HAP-1 (cell line): ENCODE data around the gene ANKH.
A peak's percentile ranks its signal among the peaks of the same experiment; 100 is the strongest.
"Not testable (repeated sequence)": the region's sequence is repeated elsewhere in the genome, so short reads cannot be mapped to it uniquely, and the experiment has no call there.

Experiments
- DNase-seq, 2 experiments: peaks; one replicate each; pipeline ENCODE4 v3.0.0-alpha.2; 2016 to 2020; ENCODE audit warnings: low spot score in 2 of 2
- H3K27me3 ChIP-seq: fragments of 250-450 bp; sonication (Bioruptor Pico); 2 replicates; pipeline ENCODE4 v1.5.1; 2020; ENCODE audit warnings: low read depth, mild to moderate bottlenecking, moderate library complexity
- H3K36me3 ChIP-seq: fragments of 250-450 bp; sonication (Bioruptor Pico); replicated peaks from 2 replicates; pipeline ENCODE4 v1.5.1; 2020; ENCODE audit warnings: mild to moderate bottlenecking
- H3K4me1 ChIP-seq: fragments of 250-450 bp; sonication (Bioruptor Pico); 2 replicates; pipeline ENCODE4 v1.5.1; 2020; ENCODE audit warnings: mild to moderate bottlenecking
- H3K4me3 ChIP-seq: fragments of 250-450 bp; sonication (Bioruptor Pico); 2 replicates; pipeline ENCODE4 v1.5.1; 2020; ENCODE audit warnings: mild to moderate bottlenecking, moderate library complexity
- H3K9me3 ChIP-seq: fragments of 250-450 bp; sonication (Bioruptor Pico); 2 replicates; pipeline ENCODE4 v1.5.1; 2020; ENCODE audit warnings: mild to moderate bottlenecking, moderate library complexity
- in situ Hi-C: fragments of 300-500 bp; cut with MboI; formaldehyde crosslinking; loops from 3 replicates; pipeline ENCODE4 v1.14.3; 2020; ENCODE audit warnings: low sequenced_read_pairs, inconsistent platforms, mixed read lengths

ANKH gene

GRCh38 chr5:14840624-14841023 is 31.0 kb downstream of the ANKH start:
- in situ Hi-C loops, result no loop called here
- peaks cover 1% of the 10 kb centered on the region for H3K4me1 ChIP-seq
- H3K4me3 ChIP-seq, result no peak overlapping the region
- no peaks in the 10 kb centered on the region for H3K36me3 ChIP-seq
- H3K27me3 ChIP-seq, result no peaks in the 10 kb centered on the region
- no peak for DNase-seq
- H3K9me3 ChIP-seq, result no peaks in the 10 kb centered on the region

DNA sequence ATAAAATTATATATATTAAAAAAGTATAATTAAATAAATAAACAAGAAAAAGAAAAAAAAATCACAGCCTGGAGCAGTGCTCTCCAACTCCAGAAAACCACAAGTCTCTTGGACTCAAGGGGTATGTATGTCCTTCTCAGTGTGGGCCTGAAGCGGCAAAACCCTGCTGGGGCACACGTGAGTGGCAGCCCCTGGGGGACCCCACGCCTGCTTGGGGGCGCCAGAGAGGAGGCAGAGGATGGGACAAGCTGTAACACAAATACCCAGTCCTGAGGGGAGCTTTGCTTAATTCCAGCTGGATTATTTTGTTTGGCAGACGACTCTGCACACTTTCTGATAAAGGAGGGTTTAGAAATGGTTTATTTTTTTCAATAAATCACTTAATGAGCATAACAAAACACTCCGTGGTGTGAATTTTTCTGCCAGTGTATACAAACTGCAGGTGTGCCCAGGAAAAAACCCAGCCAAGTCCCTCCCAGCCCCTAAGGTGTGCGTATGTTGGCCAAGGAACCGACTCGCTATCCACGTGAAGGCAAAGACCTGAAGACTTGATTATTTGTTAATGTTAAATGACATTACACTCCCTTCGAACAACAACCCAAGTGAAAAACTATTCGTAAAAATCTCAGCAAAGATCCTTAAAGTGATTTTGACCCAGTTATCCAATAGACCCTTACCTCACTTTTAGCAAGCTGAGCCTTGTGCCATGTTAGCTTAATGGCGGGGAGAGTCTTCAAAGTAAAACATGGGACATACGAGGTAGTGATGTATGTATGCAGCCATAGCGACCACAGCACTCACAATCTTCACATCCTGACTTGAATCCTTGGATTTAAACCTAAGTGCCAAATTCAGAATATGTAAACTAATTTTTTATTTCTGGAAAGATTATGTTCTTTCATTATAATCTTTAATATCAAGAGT is 32.9 kb downstream of the ANKH start:
- Histone ChIP-seq H3K36me3 (no peaks in the 10 kb centered on the region), H3K4me3 (no peak overlapping the region), H3K9me3 (no peaks in the 10 kb centered on the region), H3K27me3 (no peaks in the 10 kb centered on the region), H3K4me1 (peaks cover 11% of the 10 kb centered on the region)
- DNase-seq, result no peak
- in situ Hi-C loops, result no loop called here

- peaks cover 11% of the 10 kb centered on the region for H3K4me1 ChIP-seq
- H3K36me3 ChIP-seq, H3K27me3 ChIP-seq, DNase-seq, H3K4me3 ChIP-seq, in situ Hi-C loops, H3K9me3 ChIP-seq: not testable (repeated sequence)
These were observed 34.0 kb downstream of the ANKH start for GRCh38 chr5:14837423-14838122.

DNA sequence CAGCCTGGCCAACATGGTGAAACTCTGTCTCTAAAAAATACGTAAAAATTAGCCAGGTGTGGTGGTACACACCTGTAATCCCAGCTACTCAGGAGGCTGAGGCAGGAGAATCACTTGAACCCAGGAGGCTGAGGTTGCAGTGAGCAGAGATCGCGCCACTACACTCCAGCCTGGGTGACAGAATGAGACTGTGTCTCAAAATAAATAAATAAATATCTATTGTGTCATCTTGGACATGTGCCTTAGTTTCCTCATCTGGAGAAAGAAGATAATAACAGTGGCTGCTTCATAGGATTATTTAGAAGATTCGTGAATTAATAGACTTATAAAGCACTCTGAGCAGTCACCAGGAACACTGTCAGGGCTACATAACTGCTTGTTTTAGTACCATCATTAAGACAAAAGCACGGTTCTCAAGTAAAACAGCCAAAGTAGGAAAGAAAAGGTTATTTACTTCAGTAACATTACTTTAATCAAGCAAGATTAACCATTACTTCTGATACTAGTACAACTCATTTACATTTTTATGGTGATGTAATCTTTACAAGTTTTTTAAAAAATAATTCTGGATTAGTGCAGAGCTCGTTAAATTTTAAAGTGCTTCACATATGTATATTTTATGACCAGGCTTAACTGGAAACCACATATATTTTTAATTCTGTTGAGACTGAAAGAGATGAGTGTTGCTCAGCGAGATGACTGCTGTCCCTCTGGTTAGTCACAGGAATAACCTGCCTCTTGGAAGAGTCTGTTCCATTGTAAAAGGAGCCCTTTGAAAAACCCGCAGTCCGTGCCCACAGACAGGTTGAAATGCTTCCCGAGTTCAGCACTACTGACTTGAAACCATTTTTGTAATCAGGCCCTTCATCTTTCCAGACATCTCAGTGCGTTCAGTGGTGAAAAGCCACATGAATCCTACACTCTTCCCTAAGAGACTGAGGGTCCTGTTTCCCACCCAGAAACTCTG is 36.7 kb downstream of the ANKH start:
- in situ Hi-C loops, result no loop called here
- H3K27me3 ChIP-seq, result no peaks in the 10 kb centered on the region
- H3K36me3 ChIP-seq, result no peaks in the 10 kb centered on the region

DNA sequence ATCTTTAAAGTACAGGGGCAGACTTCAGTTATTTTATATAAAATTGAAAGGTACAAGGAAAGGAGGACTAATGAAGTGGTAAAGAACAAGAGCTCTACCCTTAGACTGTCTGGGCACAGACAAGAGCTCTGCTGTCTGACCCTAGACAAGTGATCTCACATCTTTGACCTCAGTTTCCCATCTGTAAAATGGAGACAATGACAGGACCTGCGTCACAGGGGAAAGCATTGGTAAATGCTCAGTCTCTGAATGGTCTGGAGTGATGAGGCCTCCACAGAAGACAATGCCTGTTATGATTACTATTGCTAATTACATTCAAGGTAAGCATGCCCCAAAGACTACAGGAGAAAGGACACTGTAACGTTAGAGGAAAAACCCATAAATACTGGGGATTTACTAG is 37.5 kb downstream of the ANKH start:
- Histone ChIP-seq H3K36me3 (no peaks in the 10 kb centered on the region), H3K4me1 (peaks cover 11% of the 10 kb centered on the region), H3K27me3 (no peaks in the 10 kb centered on the region), H3K4me3 (no peak overlapping the region), H3K9me3 (no peaks in the 10 kb centered on the region)
- no peak for DNase-seq
- in situ Hi-C loops, result no loop called here

More for the DNA sequence above, 36.7 kb downstream of the ANKH start:
- H3K9me3 ChIP-seq, result no peaks in the 10 kb centered on the region
- H3K4me3 ChIP-seq, result no peak overlapping the region
- peaks cover 11% of the 10 kb centered on the region for H3K4me1 ChIP-seq
- peak in 1 of 2 experiments; percentile 44 for DNase-seq

GRCh38 chr5:14831006-14831338 is 40.6 kb downstream of the ANKH start:
- Histone ChIP-seq H3K4me1 (peaks cover 11% of the 10 kb centered on the region), H3K36me3 (no peaks in the 10 kb centered on the region), H3K9me3 (no peaks in the 10 kb centered on the region), H3K27me3 (no peaks in the 10 kb centered on the region), H3K4me3 (no peak overlapping the region)
- in situ Hi-C loops, result no loop called here
- no peak for DNase-seq

DNA sequence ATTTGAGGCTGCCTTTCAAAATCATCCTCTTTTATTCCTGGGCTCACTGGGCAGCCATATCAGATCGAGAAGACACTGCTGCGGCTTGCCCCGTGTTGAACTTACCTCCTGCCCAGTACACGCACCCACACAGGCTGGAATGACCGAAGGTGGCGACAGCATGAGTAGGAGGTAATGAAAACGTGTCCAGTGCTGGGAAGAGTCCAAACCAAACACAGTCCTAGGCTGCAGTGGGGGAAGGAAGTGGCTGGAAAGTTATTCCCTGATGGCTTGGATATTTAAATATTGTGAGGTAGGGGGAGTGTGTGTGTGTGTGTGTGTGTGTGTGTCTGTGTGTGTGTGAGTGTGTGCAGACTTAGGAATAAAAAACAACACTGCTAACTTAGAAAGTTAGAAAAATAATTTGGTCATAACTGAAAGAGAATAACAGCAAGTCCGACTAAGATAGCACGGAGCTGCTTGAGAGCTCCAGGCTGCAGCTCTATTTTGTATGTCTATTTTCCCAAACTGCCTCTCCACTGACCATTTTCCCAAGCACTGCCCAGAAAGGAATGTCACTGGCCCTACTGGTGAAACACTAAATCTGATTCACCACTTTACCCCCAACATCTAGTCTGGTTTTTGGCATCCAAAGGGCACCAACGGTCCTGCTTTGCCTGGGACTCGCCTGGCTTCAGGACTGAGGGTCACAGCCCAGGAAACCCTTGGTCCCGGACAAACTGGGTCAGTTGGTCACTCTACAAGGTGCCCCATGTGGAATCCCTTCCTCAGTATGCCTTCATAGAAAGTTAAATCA is 41.2 kb downstream of the ANKH start:
- in situ Hi-C loops, result no loop called here
- H3K4me3 ChIP-seq, result no peak overlapping the region
- DNase-seq, result no peak
- H3K9me3 ChIP-seq, result no peaks in the 10 kb centered on the region
- no peaks in the 10 kb centered on the region for H3K27me3 ChIP-seq
- H3K4me1 ChIP-seq, result peaks cover 8% of the 10 kb centered on the region
- H3K36me3 ChIP-seq, result no peaks in the 10 kb centered on the region

DNA sequence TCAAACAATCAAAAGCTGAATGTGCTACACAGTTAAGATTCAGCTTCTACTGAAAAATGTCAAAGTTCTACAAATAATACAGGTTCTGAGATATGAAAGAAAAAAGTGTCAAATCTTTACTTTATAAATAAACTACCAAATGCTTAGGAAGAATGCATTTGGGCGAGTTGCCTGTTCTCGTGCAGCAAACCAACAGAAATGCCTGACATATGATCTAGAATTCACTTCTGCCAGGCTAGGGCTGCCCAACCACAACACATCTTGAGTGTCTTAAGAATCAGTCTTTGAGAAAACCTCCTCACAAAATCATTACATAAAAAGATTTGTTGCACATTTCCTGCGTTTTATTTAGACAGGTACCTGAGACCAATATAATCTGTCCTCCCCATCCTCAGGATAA is 42.2 kb downstream of the ANKH start:
- H3K9me3 ChIP-seq, result no peaks in the 10 kb centered on the region
- no peaks in the 10 kb centered on the region for H3K27me3 ChIP-seq
- DNase-seq, result no peak
- H3K4me3 ChIP-seq, result no peak overlapping the region
- no peaks in the 10 kb centered on the region for H3K36me3 ChIP-seq
- in situ Hi-C loops, result no loop called here
- H3K4me1 ChIP-seq, result no peaks in the 10 kb centered on the region

GRCh38 chr5:14826714-14827113 is 44.9 kb downstream of the ANKH start:
- H3K4me3 ChIP-seq, result no peak overlapping the region
- H3K9me3 ChIP-seq, result no peaks in the 10 kb centered on the region
- no peaks in the 10 kb centered on the region for H3K27me3 ChIP-seq
- in situ Hi-C loops, result no loop called here
- DNase-seq, result no peak
- H3K4me1 ChIP-seq, result no peaks in the 10 kb centered on the region
- no peaks in the 10 kb centered on the region for H3K36me3 ChIP-seq

- Histone ChIP-seq H3K4me3 (no peak overlapping the region), H3K4me1 (no peaks in the 10 kb centered on the region), H3K9me3 (no peaks in the 10 kb centered on the region), H3K27me3 (no peaks in the 10 kb centered on the region), H3K36me3 (no peaks in the 10 kb centered on the region)
- DNase-seq, result no peak
- in situ Hi-C loops, result no loop called here
These were observed 45.6 kb downstream of the ANKH start for GRCh38 chr5:14825977-14826376.

DNA sequence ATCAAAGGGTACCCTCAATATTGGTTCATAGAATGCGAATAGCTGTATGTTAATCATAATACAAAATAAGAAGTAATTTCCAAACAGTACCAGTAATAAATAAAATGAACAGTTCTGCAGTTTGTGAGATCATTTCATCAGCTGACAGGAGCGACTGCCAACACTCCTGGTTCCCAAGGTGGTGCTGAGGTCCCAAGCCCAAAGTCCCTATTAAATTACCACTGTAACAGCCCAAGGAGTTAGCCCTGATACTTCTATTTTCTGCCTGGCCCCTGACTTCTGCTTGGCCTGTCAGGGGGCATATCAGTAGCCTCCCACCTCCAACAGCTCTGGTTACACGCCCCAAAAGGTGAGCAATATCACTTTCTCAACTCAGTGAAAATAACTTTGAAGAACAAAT is 47.1 kb downstream of the ANKH start:
- Histone ChIP-seq H3K27me3 (no peaks in the 10 kb centered on the region), H3K36me3 (no peaks in the 10 kb centered on the region), H3K9me3 (no peaks in the 10 kb centered on the region), H3K4me3 (no peak overlapping the region), H3K4me1 (no peaks in the 10 kb centered on the region)
- in situ Hi-C loops, result no loop called here
- DNase-seq, result no peak

DNA sequence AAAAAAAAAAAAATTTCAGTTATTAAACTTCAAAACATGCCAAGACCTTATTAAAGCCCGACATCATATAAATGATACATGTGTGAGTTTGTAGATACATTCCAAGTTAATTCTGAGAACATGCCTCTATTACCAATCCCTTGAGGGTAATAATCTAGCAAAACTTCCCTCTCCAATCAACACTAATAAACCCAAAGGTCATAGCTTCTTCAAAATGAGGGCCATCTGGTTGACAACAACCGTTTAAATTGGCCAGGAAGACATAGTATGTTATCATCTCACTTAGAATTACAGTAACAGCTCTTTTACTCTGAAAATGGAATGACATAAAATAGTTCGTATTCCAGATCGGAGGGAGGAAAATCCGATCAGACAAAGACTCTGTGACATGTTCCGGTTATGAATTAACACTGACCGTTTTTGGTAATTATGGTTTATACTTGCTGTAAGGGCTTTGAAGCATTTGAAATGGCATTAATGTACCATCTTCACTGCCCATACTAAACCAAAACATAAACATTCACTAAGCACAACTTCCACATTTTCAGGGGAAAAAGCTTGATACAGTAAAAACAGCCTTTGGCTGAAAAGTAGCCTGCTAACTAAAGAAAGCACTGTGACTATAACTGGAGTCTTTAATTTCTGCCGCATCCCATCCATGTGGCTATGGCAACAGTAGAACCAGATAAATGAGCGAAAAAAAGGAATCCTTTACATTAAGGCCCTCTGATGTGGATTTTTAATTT is 50.3 kb downstream of the ANKH start:
- no peaks in the 10 kb centered on the region for H3K36me3 ChIP-seq
- in situ Hi-C loops, result no loop called here

More for the DNA sequence above, 50.3 kb downstream of the ANKH start:
- Histone ChIP-seq H3K27me3 (no peaks in the 10 kb centered on the region), H3K4me1 (no peaks in the 10 kb centered on the region), H3K9me3 (no peaks in the 10 kb centered on the region), H3K4me3 (no peak overlapping the region)
- no peak for DNase-seq
